ENCODE measurements around the gene LRRC73. TPM values are rescaled to one million over a fixed set of nuclear protein-coding genes. Genes with fewer than 3 reads are reported as not detected.
"Not testable (repeated sequence)": the region's sequence is repeated elsewhere in the genome, so short reads cannot be mapped to it uniquely, and the experiment has no call there.

Gene LRRC73
- total RNA-seq, 2 donors from 2014 or later: 0.61 to 0.95 TPM

GRCh38 chr6:43516367-43516696 is 6.2 kb upstream of the LRRC73 start:
- DNase-seq (no peak), ATAC-seq (peak; percentile 23)
- intact Hi-C loops (cut with DNase I, micrococcal nuclease): no loop called here

GRCh38 chr6:43515808-43516207 is 5.7 kb upstream of the LRRC73 start:
- ATAC-seq (no peak), DNase-seq (no peak)
- intact Hi-C loops (cut with DNase I, micrococcal nuclease): no loop called here

GRCh38 chr6:43511824-43512415 is 1.8 kb upstream of the LRRC73 start:
- DNase-seq: no peak
- no peak for ATAC-seq
- intact Hi-C loops (cut with DNase I, micrococcal nuclease): no loop called here

GRCh38 chr6:43510827-43511163 is 649 bp upstream of the LRRC73 start:
- DNase-seq: peak; percentile 73 to 81
- peak; percentile 77 for ATAC-seq
- intact Hi-C loops (cut with DNase I, micrococcal nuclease): no loop called here

- intact Hi-C loops (cut with DNase I, micrococcal nuclease): loop anchor here (10.0 kb wide), 2 partner anchors 55 to 245 kb away; partner anchors contain the start of gene DLK2 (in 1 of the 2)
- ATAC-seq (no peak), DNase-seq (no peak)
Observed at GRCh38 chr6:43509142-43509983, 783 bp downstream of the LRRC73 start.

GRCh38 chr6:43508481-43509141 is 1.5 kb downstream of the LRRC73 start:
- intact Hi-C loops (cut with DNase I, micrococcal nuclease): loop anchor here (10.0 kb wide), 2 partner anchors 54 to 244 kb away; partner anchors contain the start of gene DLK2 (in 1 of the 2)
- DNase-seq (no peak), ATAC-seq (no peak)

- peak; percentile 62 to 81 for DNase-seq
Observed at GRCh38 chr6:43506667-43507471, 3.3 kb downstream of the LRRC73 start.

GRCh38 chr6:43506171-43506570 is 4.0 kb downstream of the LRRC73 start:
- no peak for ATAC-seq
- DNase-seq: no peak
- intact Hi-C loops (cut with DNase I, micrococcal nuclease): loop anchor here (10.0 kb wide), 2 partner anchors 51 to 241 kb away; partner anchors contain the start of gene DLK2 (in 1 of the 2)

More at GRCh38 chr6:43506667-43507471, 3.3 kb downstream of the LRRC73 start:
- intact Hi-C loops (cut with DNase I, micrococcal nuclease): loop anchor here (10.0 kb wide), 2 partner anchors 52 to 242 kb away; partner anchors contain the start of gene DLK2 (in 1 of the 2)
- ATAC-seq: peak; percentile 34

- DNase-seq (no peak), ATAC-seq (no peak)
- intact Hi-C loops (cut with DNase I, micrococcal nuclease): loop anchor here (10.0 kb wide), 2 partner anchors 51 to 241 kb away; partner anchors contain the start of gene DLK2 (in 1 of the 2)
Observed at GRCh38 chr6:43505718-43506117, 4.4 kb downstream of the LRRC73 start.

- ATAC-seq: no peak
- DNase-seq: no peak
- intact Hi-C loops (cut with DNase I, micrococcal nuclease): loop anchor here (10.0 kb wide), 2 partner anchors 50 to 240 kb away; partner anchors contain the start of gene DLK2 (in 1 of the 2)
Observed at GRCh38 chr6:43504756-43505593, 5.2 kb downstream of the LRRC73 start.

GRCh38 chr6:43503443-43503842 is 6.7 kb downstream of the LRRC73 start:
- DNase-seq (no peak), ATAC-seq (no peak)
- intact Hi-C loops (cut with DNase I, micrococcal nuclease): loop anchor here (10.0 kb wide), 2 partner anchors 49 to 239 kb away; partner anchors contain the start of gene DLK2 (in 1 of the 2)

- ATAC-seq (no peak), DNase-seq (no peak)
- intact Hi-C loops (cut with DNase I, micrococcal nuclease): loop anchor here (10.0 kb wide), 2 partner anchors 48 to 238 kb away; partner anchors contain the start of gene DLK2 (in 1 of the 2)
Observed at GRCh38 chr6:43502666-43503065, 7.5 kb downstream of the LRRC73 start.

GRCh38 chr6:43500921-43501320 is 9.2 kb downstream of the LRRC73 start:
- ATAC-seq (no peak), DNase-seq (no peak)
- intact Hi-C loops (cut with DNase I, micrococcal nuclease): loop anchor here (10.0 kb wide), 2 partner anchors 46 to 236 kb away; partner anchors contain the start of gene DLK2 (in 1 of the 2)

- intact Hi-C loops (cut with DNase I, micrococcal nuclease): loop anchor here in 1 of 2 donors (5.0 kb wide), 1 partner anchor 47 kb away; no protein-coding TSS in a partner anchor
- no peak for ATAC-seq
- no peak for DNase-seq
Observed at GRCh38 chr6:43499028-43499815, 10.9 kb downstream of the LRRC73 start.

GRCh38 chr6:43498291-43498690 is 11.9 kb downstream of the LRRC73 start:
- not testable (repeated sequence) for ATAC-seq
- intact Hi-C loops (cut with DNase I, micrococcal nuclease): loop anchor here in 1 of 2 donors (5.0 kb wide), 1 partner anchor 46 kb away; no protein-coding TSS in a partner anchor

GRCh38 chr6:43497689-43498088 is 12.5 kb downstream of the LRRC73 start:
- intact Hi-C loops (cut with DNase I, micrococcal nuclease): loop anchor here in 1 of 2 donors (5.0 kb wide), 1 partner anchor 45 kb away; no protein-coding TSS in a partner anchor
- no peak for ATAC-seq

More at GRCh38 chr6:43498291-43498690, 11.9 kb downstream of the LRRC73 start:
- not testable (repeated sequence) for DNase-seq

GRCh38 chr6:43497129-43497396 is 13.1 kb downstream of the LRRC73 start:
- DNase-seq (no peak), ATAC-seq (no peak)
- intact Hi-C loops (cut with DNase I, micrococcal nuclease): loop anchor here in 1 of 2 donors (5.0 kb wide), 1 partner anchor 45 kb away; no protein-coding TSS in a partner anchor

More at GRCh38 chr6:43497689-43498088, 12.5 kb downstream of the LRRC73 start:
- no peak for DNase-seq
